Activated T-cell treated with anti-CD3 and anti-CD28 coated beads, Interleukin-2, amount 50 U/mL, for 24 hours (primary cell): ENCODE data around the gene RYR3.

Experiments
- DNase-seq: peaks from one replicate; pipeline ENCODE4 v3.0.0-alpha.2; 2020
- H3K27ac Mint-ChIP-seq: 2 replicates; pipeline ENCODE4 v1.8.0; 2020; ENCODE audit warnings: mild to moderate bottlenecking, mixed read lengths
- H3K27me3 Mint-ChIP-seq: 2 replicates; pipeline ENCODE4 v1.8.0; 2020; ENCODE audit warnings: mixed read lengths
- H3K36me3 Mint-ChIP-seq: 2 replicates; pipeline ENCODE4 v1.8.0; 2020; ENCODE audit warnings: low read depth, mixed read lengths
- H3K4me1 Mint-ChIP-seq: 2 replicates; pipeline ENCODE4 v1.8.0; 2020; ENCODE audit warnings: low read depth, mixed read lengths
- H3K4me3 Mint-ChIP-seq: 2 replicates; pipeline ENCODE4 v1.8.0; 2020; ENCODE audit warnings: mild to moderate bottlenecking, moderate library complexity, mixed read lengths
- H3K9me3 Mint-ChIP-seq: 2 replicates; pipeline ENCODE4 v1.8.0; 2020; ENCODE audit warnings: mixed read lengths

The RYR3 gene

GRCh38 chr15:33515121-33515520 lies 204.4 kb downstream of the RYR3 start:
- no peaks in the 10 kb centered on the region for H3K9me3 Mint-ChIP-seq
- no peaks in the 10 kb centered on the region for H3K36me3 Mint-ChIP-seq
- no peak overlapping the region for H3K4me3 Mint-ChIP-seq
- DNase-seq: no peak
- no peaks in the 10 kb centered on the region for H3K4me1 Mint-ChIP-seq
- peaks cover 20% of the 10 kb centered on the region for H3K27me3 Mint-ChIP-seq
- H3K27ac Mint-ChIP-seq: no peak overlapping the region

GRCh38 chr15:33516563-33516962 lies 205.8 kb downstream of the RYR3 start:
- Mint-ChIP-seq H3K9me3 (no peaks in the 10 kb centered on the region), H3K36me3 (no peaks in the 10 kb centered on the region), H3K4me3 (no peak overlapping the region), H3K4me1 (no peaks in the 10 kb centered on the region), H3K27me3 (peaks cover 21% of the 10 kb centered on the region), H3K27ac (no peak overlapping the region)
- DNase-seq: no peak

- no peak for DNase-seq
- Mint-ChIP-seq H3K27me3 (peaks cover 18% of the 10 kb centered on the region), H3K36me3 (no peaks in the 10 kb centered on the region), H3K27ac (no peak overlapping the region), H3K9me3 (no peaks in the 10 kb centered on the region), H3K4me1 (no peaks in the 10 kb centered on the region), H3K4me3 (no peak overlapping the region)
Measured at GRCh38 chr15:33517944-33518343, 207.2 kb downstream of the RYR3 start.

- no peaks in the 10 kb centered on the region for H3K4me1 Mint-ChIP-seq
- H3K36me3 Mint-ChIP-seq: no peaks in the 10 kb centered on the region
- H3K9me3 Mint-ChIP-seq: no peaks in the 10 kb centered on the region
- no peak overlapping the region for H3K4me3 Mint-ChIP-seq
- H3K27me3 Mint-ChIP-seq: peaks cover 18% of the 10 kb centered on the region
- H3K27ac Mint-ChIP-seq: no peak overlapping the region
- DNase-seq: no peak
Measured at GRCh38 chr15:33518421-33518820, 207.7 kb downstream of the RYR3 start.

- no peak for DNase-seq
- Mint-ChIP-seq H3K27ac (no peak overlapping the region), H3K4me3 (no peak overlapping the region), H3K36me3 (no peaks in the 10 kb centered on the region), H3K9me3 (no peaks in the 10 kb centered on the region), H3K27me3 (peaks cover 15% of the 10 kb centered on the region), H3K4me1 (no peaks in the 10 kb centered on the region)
Measured at GRCh38 chr15:33524274-33524673, 213.5 kb downstream of the RYR3 start.

- no peak overlapping the region for H3K4me3 Mint-ChIP-seq
- no peak for DNase-seq
- no peaks in the 10 kb centered on the region for H3K4me1 Mint-ChIP-seq
- no peaks in the 10 kb centered on the region for H3K9me3 Mint-ChIP-seq
- peaks cover 14% of the 10 kb centered on the region for H3K27me3 Mint-ChIP-seq
- H3K27ac Mint-ChIP-seq: no peak overlapping the region
- H3K36me3 Mint-ChIP-seq: no peaks in the 10 kb centered on the region
Measured at GRCh38 chr15:33526532-33526931, 215.8 kb downstream of the RYR3 start.

- Mint-ChIP-seq H3K27ac (no peak overlapping the region), H3K27me3 (peaks cover 12% of the 10 kb centered on the region), H3K4me1 (no peaks in the 10 kb centered on the region), H3K9me3 (no peaks in the 10 kb centered on the region), H3K36me3 (no peaks in the 10 kb centered on the region), H3K4me3 (no peak overlapping the region)
- no peak for DNase-seq
Measured at GRCh38 chr15:33533197-33533596, 222.4 kb downstream of the RYR3 start.

- no peaks in the 10 kb centered on the region for H3K9me3 Mint-ChIP-seq
- H3K4me3 Mint-ChIP-seq: no peak overlapping the region
- H3K36me3 Mint-ChIP-seq: no peaks in the 10 kb centered on the region
- no peaks in the 10 kb centered on the region for H3K4me1 Mint-ChIP-seq
- no peak overlapping the region for H3K27ac Mint-ChIP-seq
- DNase-seq: no peak
- H3K27me3 Mint-ChIP-seq: peaks cover 14% of the 10 kb centered on the region
Measured at GRCh38 chr15:33534642-33535041, 223.9 kb downstream of the RYR3 start.

GRCh38 chr15:33535135-33535534 lies 224.4 kb downstream of the RYR3 start:
- DNase-seq: no peak
- Mint-ChIP-seq H3K4me3 (no peak overlapping the region), H3K27ac (no peak overlapping the region), H3K27me3 (peaks cover 14% of the 10 kb centered on the region), H3K9me3 (no peaks in the 10 kb centered on the region), H3K36me3 (no peaks in the 10 kb centered on the region), H3K4me1 (no peaks in the 10 kb centered on the region)

- Mint-ChIP-seq H3K4me3 (no peak overlapping the region), H3K9me3 (no peaks in the 10 kb centered on the region), H3K27me3 (peaks cover 18% of the 10 kb centered on the region), H3K4me1 (no peaks in the 10 kb centered on the region), H3K36me3 (no peaks in the 10 kb centered on the region), H3K27ac (no peak overlapping the region)
- no peak for DNase-seq
Measured at GRCh38 chr15:33539825-33540573, 229.2 kb downstream of the RYR3 start.

GRCh38 chr15:33543957-33544356 lies 233.2 kb downstream of the RYR3 start:
- no peaks in the 10 kb centered on the region for H3K4me1 Mint-ChIP-seq
- no peak for DNase-seq
- no peak overlapping the region for H3K4me3 Mint-ChIP-seq
- H3K27me3 Mint-ChIP-seq: peaks cover 12% of the 10 kb centered on the region
- no peaks in the 10 kb centered on the region for H3K36me3 Mint-ChIP-seq
- no peak overlapping the region for H3K27ac Mint-ChIP-seq
- H3K9me3 Mint-ChIP-seq: no peaks in the 10 kb centered on the region

GRCh38 chr15:33545866-33546265 lies 235.1 kb downstream of the RYR3 start:
- Mint-ChIP-seq H3K36me3 (no peaks in the 10 kb centered on the region), H3K9me3 (no peaks in the 10 kb centered on the region), H3K27me3 (peaks cover 12% of the 10 kb centered on the region), H3K4me3 (no peak overlapping the region), H3K4me1 (no peaks in the 10 kb centered on the region), H3K27ac (no peak overlapping the region)
- DNase-seq: no peak

GRCh38 chr15:33547876-33548275 lies 237.1 kb downstream of the RYR3 start:
- Mint-ChIP-seq H3K27me3 (peaks cover 8% of the 10 kb centered on the region), H3K9me3 (no peaks in the 10 kb centered on the region), H3K4me1 (no peaks in the 10 kb centered on the region), H3K36me3 (no peaks in the 10 kb centered on the region), H3K27ac (no peak overlapping the region), H3K4me3 (no peak overlapping the region)
- DNase-seq: no peak

GRCh38 chr15:33551860-33552259 lies 241.1 kb downstream of the RYR3 start:
- H3K4me3 Mint-ChIP-seq: no peak overlapping the region
- no peaks in the 10 kb centered on the region for H3K4me1 Mint-ChIP-seq
- H3K36me3 Mint-ChIP-seq: no peaks in the 10 kb centered on the region
- no peak for DNase-seq
- peaks cover 4% of the 10 kb centered on the region for H3K27me3 Mint-ChIP-seq
- no peak overlapping the region for H3K27ac Mint-ChIP-seq
- H3K9me3 Mint-ChIP-seq: no peaks in the 10 kb centered on the region

- no peak overlapping the region for H3K4me3 Mint-ChIP-seq
- no peaks in the 10 kb centered on the region for H3K9me3 Mint-ChIP-seq
- H3K27me3 Mint-ChIP-seq: peaks cover 4% of the 10 kb centered on the region
- H3K36me3 Mint-ChIP-seq: no peaks in the 10 kb centered on the region
- H3K4me1 Mint-ChIP-seq: no peaks in the 10 kb centered on the region
- no peak for DNase-seq
- H3K27ac Mint-ChIP-seq: no peak overlapping the region
Measured at GRCh38 chr15:33553157-33553556, 242.4 kb downstream of the RYR3 start.
